ENCODE measurements around the gene GLP1R.

Gene GLP1R

GRCh38 chr6:39059496-39060310 lies 11.1 kb downstream of the GLP1R start (continued):
- TF ChIP-seq ZNF518A (tag by site-specific recombination; conservative IDR thresholded peaks at IDR 0.05; ENCODE audit: low read depth) (no peak; the same call in 1 of the 2 replicates), FEZF1 (tag by site-specific recombination; IDR thresholded peaks at IDR 0.05) (peak; percentile 99), ZBTB49 (tag by site-specific recombination; IDR thresholded peaks at IDR 0.05; ENCODE audit: low read depth) (peak; percentile 77), ZEB2 (tag by site-specific recombination; IDR thresholded peaks at IDR 0.05) (0 out of 2 replicates have a peak, but pooled peaks have one; percentile 32), ZNF19 (tag by site-specific recombination; IDR thresholded peaks at IDR 0.05; ENCODE audit: low read depth) (0 out of 2 replicates have a peak, but pooled peaks have one; percentile 27), ZBTB20 (tag by site-specific recombination; IDR thresholded peaks at IDR 0.05) (peak; percentile 14; the same call in 1 of the 2 replicates), ZIC2 (tag by site-specific recombination; IDR thresholded peaks at IDR 0.05) (peak; percentile 100), ZNF362 (tag by site-specific recombination; IDR thresholded peaks at IDR 0.05) (no peak), ZNF449 (tag by site-specific recombination; IDR thresholded peaks at IDR 0.05) (peak; percentile 67; the same call in 1 of the 2 replicates), ZNF701 (tag by site-specific recombination; IDR thresholded peaks at IDR 0.05) (no peak), MZF1 (tag by site-specific recombination; IDR thresholded peaks at IDR 0.05; ENCODE audit: borderline replicate concordance) (0 out of 2 replicates have a peak, but pooled peaks have one; percentile 21), PRDM4 (tag by site-specific recombination; IDR thresholded peaks at IDR 0.05) (peak; percentile 96), PRDM6 (tag by site-specific recombination; IDR thresholded peaks at IDR 0.05) (peak; percentile 93), ZNF416 (tag by site-specific recombination; IDR thresholded peaks at IDR 0.05) (no peak), ZNF26 (tag by site-specific recombination; IDR thresholded peaks at IDR 0.05) (no peak), ZXDB (tag by site-specific recombination; IDR thresholded peaks at IDR 0.05) (peak; percentile 84), TCF7L2 (IDR thresholded peaks at IDR 0.05; ENCODE audit: borderline replicate concordance, low read depth, low read length) (peak; percentile 54; the same call in 1 of the 2 replicates), OVOL3 (tag by site-specific recombination; IDR thresholded peaks at IDR 0.05) (peak; percentile 86), PBX3 (CRISPR knock-in tag; IDR thresholded peaks at IDR 0.05) (no peak), ZNF335 (tag by site-specific recombination; conservative IDR thresholded peaks at IDR 0.05) (peak; percentile 94)

All from HEK293 (cell line).